Activated naive CD4-positive, alpha-beta T cell treated with anti-CD3 and anti-CD28 coated beads, Interleukin-2, amount 10 ng/mL, durations not matched to agents 7 days and 5 days (primary cell): ENCODE data around the gene EPHA10.

Source experiments
- CTCF ChIA-PET: fragments of 350-600 bp; sonication (Branson Sonifier 250); formaldehyde crosslinking; loops from one replicate; lab custom pipeline; 2021; ENCODE audit warnings: antibody characterized with exemption; lab: Charles Lee
- DNase-seq: peaks from one replicate; pipeline ENCODE4 v3.0.0-alpha.2; 2020
- H3K27ac Mint-ChIP-seq: one replicate; pipeline ENCODE4 v1.8.0; 2021; ENCODE audit warnings: mild to moderate bottlenecking, moderate library complexity, mixed read lengths
- H3K27me3 Mint-ChIP-seq: one replicate; pipeline ENCODE4 v1.8.0; 2021; ENCODE audit warnings: mild to moderate bottlenecking, mixed read lengths
- H3K36me3 Mint-ChIP-seq: one replicate; pipeline ENCODE4 v1.8.0; 2021; ENCODE audit warnings: mixed read lengths
- H3K4me1 Mint-ChIP-seq: one replicate; pipeline ENCODE4 v1.8.0; 2021; ENCODE audit warnings: mixed read lengths
- H3K4me3 Mint-ChIP-seq: one replicate; pipeline ENCODE4 v1.8.0; 2021; ENCODE audit warnings: mild to moderate bottlenecking, moderate library complexity, mixed read lengths
- H3K9me3 Mint-ChIP-seq: one replicate; pipeline ENCODE4 v1.8.0; 2021; ENCODE audit warnings: mixed read lengths

EPHA10 gene

GRCh38 chr1:37764888-37765441 lies at the start of gene EPHA10:
Gene EPHA10, minus strand, starts transcription at chr1:37765120. Its CDS starts 54 bp downstream, at chr1:37765066.
- Mint-ChIP-seq H3K9me3 (no peaks in the 10 kb centered on the region), H3K27me3 (peaks cover 85% of the 10 kb centered on the region), H3K27ac (no peak within 1 kb of the TSS), H3K36me3 (no peaks in the 10 kb centered on the region), H3K4me1 (peaks cover 9% of the 10 kb centered on the region), H3K4me3 (no peak within 1 kb of the TSS)
- CTCF ChIA-PET = no interaction called here
- no peak for DNase-seq

- CTCF ChIA-PET = no interaction called here
- Mint-ChIP-seq H3K9me3 (no peaks in the 10 kb centered on the region), H3K36me3 (peaks cover 16% of the 10 kb centered on the region), H3K27me3 (no peaks in the 10 kb centered on the region), H3K4me1 (peaks cover 11% of the 10 kb centered on the region), H3K4me3 (no peak overlapping the region), H3K27ac (no peak overlapping the region)
- DNase-seq = no peak
Measured at GRCh38 chr1:37814252-37814651, 49.3 kb upstream of the EPHA10 start.

GRCh38 chr1:37813529-37814145 lies 48.7 kb upstream of the EPHA10 start:
- CTCF ChIA-PET = no interaction called here
- H3K9me3 Mint-ChIP-seq = no peaks in the 10 kb centered on the region
- H3K27me3 Mint-ChIP-seq = no peaks in the 10 kb centered on the region
- no peak overlapping the region for H3K27ac Mint-ChIP-seq
- DNase-seq = no peak
- peaks cover 17% of the 10 kb centered on the region for H3K4me1 Mint-ChIP-seq
- H3K36me3 Mint-ChIP-seq = peaks cover 16% of the 10 kb centered on the region
- no peak overlapping the region for H3K4me3 Mint-ChIP-seq

- no peaks in the 10 kb centered on the region for H3K9me3 Mint-ChIP-seq
- H3K4me1 Mint-ChIP-seq = peaks cover 27% of the 10 kb centered on the region
- no peak overlapping the region for H3K4me3 Mint-ChIP-seq
- peak; percentile 74 for DNase-seq
- CTCF ChIA-PET = interaction anchor here (1.6 to 2.4 kb wide), 3 partner anchors 10 to 48 kb away, joined by 5 to 14 read pairs (median 5); partner anchors contain the start of gene MTF1
- peaks cover 20% of the 10 kb centered on the region for H3K36me3 Mint-ChIP-seq
- H3K27me3 Mint-ChIP-seq = no peaks in the 10 kb centered on the region
- no peak overlapping the region for H3K27ac Mint-ChIP-seq
Measured at GRCh38 chr1:37811027-37811655, 46.2 kb upstream of the EPHA10 start.

- DNase-seq = no peak
- no peaks in the 10 kb centered on the region for H3K9me3 Mint-ChIP-seq
- H3K36me3 Mint-ChIP-seq = peaks cover 30% of the 10 kb centered on the region
- H3K27me3 Mint-ChIP-seq = no peaks in the 10 kb centered on the region
- peaks cover 34% of the 10 kb centered on the region for H3K4me1 Mint-ChIP-seq
- CTCF ChIA-PET = no interaction called here
- peak overlapping the region; percentile 31 for H3K4me3 Mint-ChIP-seq
- H3K27ac Mint-ChIP-seq = no peak overlapping the region
Measured at GRCh38 chr1:37809942-37810341, 45.0 kb upstream of the EPHA10 start.

GRCh38 chr1:37808369-37809319 lies 43.7 kb upstream of the EPHA10 start:
- Mint-ChIP-seq H3K27ac (peak overlapping the region; percentile 96), H3K4me1 (peaks cover 34% of the 10 kb centered on the region), H3K9me3 (no peaks in the 10 kb centered on the region), H3K4me3 (peak overlapping the region; percentile 97), H3K27me3 (no peaks in the 10 kb centered on the region), H3K36me3 (peaks cover 35% of the 10 kb centered on the region)
- no peak for DNase-seq
- CTCF ChIA-PET = interaction anchor here (0.6 to 3.2 kb wide), 3 partner anchors 52 to 334 kb away, joined by 3 to 18 read pairs (median 4); partner anchors contain the start of genes MTF1 and ZC3H12A

GRCh38 chr1:37807555-37808368 lies 42.8 kb upstream of the EPHA10 start, which contains the start of the genes C1orf122 and YRDC:
Gene C1orf122, plus strand, starts transcription at chr1:37807790. Its CDS starts 615 bp downstream, at chr1:37808405.
Gene YRDC, minus strand, starts transcription at chr1:37808208. Its CDS starts 28 bp downstream, at chr1:37808180.
- Mint-ChIP-seq H3K36me3 (peaks cover 40% of the 10 kb centered on the region), H3K27me3 (no peaks in the 10 kb centered on the region), H3K4me3 (peak within 1 kb of the TSS; percentile 97), H3K9me3 (no peaks in the 10 kb centered on the region), H3K4me1 (peaks cover 34% of the 10 kb centered on the region), H3K27ac (peak within 1 kb of the TSS; percentile 96)
- CTCF ChIA-PET = interaction anchor here (0.6 to 3.2 kb wide), 3 partner anchors 44 to 333 kb away, joined by 4 to 18 read pairs (median 4); partner anchors contain the start of genes MTF1 and ZC3H12A
- peak; percentile 96 for DNase-seq

GRCh38 chr1:37807220-37807554 lies 42.3 kb upstream of the EPHA10 start:
- Mint-ChIP-seq H3K9me3 (no peaks in the 10 kb centered on the region), H3K4me3 (peak overlapping the region; percentile 83), H3K4me1 (peaks cover 34% of the 10 kb centered on the region), H3K27me3 (no peaks in the 10 kb centered on the region), H3K27ac (peak overlapping the region; percentile 83), H3K36me3 (peaks cover 45% of the 10 kb centered on the region)
- CTCF ChIA-PET = interaction anchor here (0.6 to 3.2 kb wide), 2 partner anchors 53 to 1598 kb away, joined by 4 to 18 read pairs; partner anchors contain the start of gene MTF1
- DNase-seq = no peak

- no peaks in the 10 kb centered on the region for H3K9me3 Mint-ChIP-seq
Measured at GRCh38 chr1:37802439-37802838, 37.5 kb upstream of the EPHA10 start.

GRCh38 chr1:37797750-37798345 lies 32.9 kb upstream of the EPHA10 start:
- no peak for DNase-seq
- no peak overlapping the region for H3K4me3 Mint-ChIP-seq
- H3K4me1 Mint-ChIP-seq = peaks cover 16% of the 10 kb centered on the region
- H3K9me3 Mint-ChIP-seq = no peaks in the 10 kb centered on the region
- peaks cover 16% of the 10 kb centered on the region for H3K36me3 Mint-ChIP-seq
- H3K27ac Mint-ChIP-seq = no peak overlapping the region
- CTCF ChIA-PET = interaction anchor here (1.0 kb wide), 1 partner anchor 12 kb away, joined by 3 read pairs; no protein-coding TSS in a partner anchor
- peaks cover 32% of the 10 kb centered on the region for H3K27me3 Mint-ChIP-seq

More at GRCh38 chr1:37802439-37802838, 37.5 kb upstream of the EPHA10 start:
- Mint-ChIP-seq H3K27ac (no peak overlapping the region), H3K4me3 (no peak overlapping the region), H3K36me3 (peaks cover 48% of the 10 kb centered on the region), H3K27me3 (no peaks in the 10 kb centered on the region), H3K4me1 (peaks cover 16% of the 10 kb centered on the region)
- no peak for DNase-seq
- CTCF ChIA-PET = no interaction called here

- peak overlapping the region; percentile 65 for H3K4me3 Mint-ChIP-seq
- H3K4me1 Mint-ChIP-seq = peaks cover 16% of the 10 kb centered on the region
- no peaks in the 10 kb centered on the region for H3K9me3 Mint-ChIP-seq
- no peak overlapping the region for H3K27ac Mint-ChIP-seq
- peaks cover 6% of the 10 kb centered on the region for H3K36me3 Mint-ChIP-seq
- peaks cover 55% of the 10 kb centered on the region for H3K27me3 Mint-ChIP-seq
- CTCF ChIA-PET = interaction anchor here (0.7 kb wide), 1 partner anchor 32 kb away, joined by 3 read pairs; no protein-coding TSS in a partner anchor
- peak; percentile 72 for DNase-seq
Measured at GRCh38 chr1:37795340-37796125, 30.6 kb upstream of the EPHA10 start.
